Parathyroid adenoma (tissue), 2 donors: Measurements from ENCODE around the gene CLIC1.

ENCODE experiments used
- H2AFZ ChIP-seq: fragments of 300-600 bp; sonication (generic); one replicate; pipeline ENCODE4 v1.7.0; 2017; ENCODE audit warnings: antibody characterized with exemption, mild to moderate bottlenecking
- H3K27ac ChIP-seq: fragments of 300-600 bp; sonication (generic); one replicate; pipeline ENCODE4 v1.7.0; 2017
- H3K27me3 ChIP-seq: fragments of 300-600 bp; sonication (generic); one replicate; pipeline ENCODE4 v1.7.0; 2017; ENCODE audit warnings: low read length; ENCODE audit not compliant: control insufficient read depth, insufficient read depth
- H3K36me3 ChIP-seq: fragments of 300-600 bp; sonication (generic); one replicate; pipeline ENCODE4 v1.7.0; 2017; ENCODE audit warnings: low read length; ENCODE audit not compliant: control insufficient read depth, insufficient read depth
- H3K4me1 ChIP-seq: fragments of 300-600 bp; sonication (generic); one replicate; pipeline ENCODE4 v1.7.0; 2017; ENCODE audit warnings: control low read depth
- H3K4me2 ChIP-seq: fragments of 300-600 bp; sonication (generic); one replicate; pipeline ENCODE4 v1.7.0; 2017; ENCODE audit warnings: low read length
- H3K4me3 ChIP-seq: fragments of 300-600 bp; sonication (generic); one replicate; pipeline ENCODE4 v1.7.0; 2017; ENCODE audit warnings: low read depth, low read length
- H3K79me2 ChIP-seq: fragments of 300-600 bp; sonication (generic); one replicate; pipeline ENCODE4 v1.7.0; 2017; ENCODE audit warnings: control low read depth
- H3K9ac ChIP-seq: fragments of 300-600 bp; sonication (generic); one replicate; pipeline ENCODE4 v1.7.0; 2017; ENCODE audit warnings: mild to moderate bottlenecking
- H3K9me3 ChIP-seq: fragments of 300-600 bp; sonication (generic); one replicate; pipeline ENCODE4 v1.7.0; 2017; ENCODE audit warnings: low read length; ENCODE audit not compliant: control insufficient read depth
- CTCF ChIP-seq: fragments of 300-600 bp; sonication (generic); IDR thresholded peaks from one replicate; pipeline ENCODE4 v1.7.0; 2017; ENCODE audit warnings: antibody characterized with exemption, mild to moderate bottlenecking
- donor health status: primary hyperparathyroidism.

The CLIC1 gene

GRCh38 chr6:31697555-31697954 lies 38.8 kb downstream of the CLIC1 start:
- no peak for TF ChIP-seq CTCF
- Histone ChIP-seq H3K27ac (no peak overlapping the region), H3K4me2 (no peak overlapping the region), H2AFZ (no peak overlapping the region), H3K4me1 (peaks cover 10% of the 10 kb centered on the region), H3K36me3 (no peaks in the 10 kb centered on the region), H3K79me2 (peaks cover 9% of the 10 kb centered on the region), H3K9me3 (no peaks in the 10 kb centered on the region), H3K9ac (no peak overlapping the region), H3K27me3 (no peaks in the 10 kb centered on the region), H3K4me3 (no peak overlapping the region)

GRCh38 chr6:31693535-31693934 lies 42.8 kb downstream of the CLIC1 start:
- Histone ChIP-seq H3K79me2 (no peaks in the 10 kb centered on the region), H3K36me3 (no peaks in the 10 kb centered on the region), H3K27ac (no peak overlapping the region), H3K4me2 (no peak overlapping the region), H3K4me3 (no peak overlapping the region), H3K4me1 (no peaks in the 10 kb centered on the region), H3K27me3 (no peaks in the 10 kb centered on the region), H3K9me3 (no peaks in the 10 kb centered on the region), H2AFZ (no peak overlapping the region), H3K9ac (no peak overlapping the region)
- no peak for TF ChIP-seq CTCF

- Histone ChIP-seq H2AFZ (no peak overlapping the region), H3K79me2 (no peaks in the 10 kb centered on the region), H3K36me3 (no peaks in the 10 kb centered on the region), H3K4me2 (no peak overlapping the region), H3K4me1 (no peaks in the 10 kb centered on the region), H3K27ac (no peak overlapping the region), H3K27me3 (no peaks in the 10 kb centered on the region), H3K4me3 (no peak overlapping the region), H3K9me3 (no peaks in the 10 kb centered on the region), H3K9ac (no peak overlapping the region)
- no peak for TF ChIP-seq CTCF
These were observed 43.4 kb downstream of the CLIC1 start for GRCh38 chr6:31692886-31693285.

GRCh38 chr6:31692353-31692752 lies 44.0 kb downstream of the CLIC1 start:
- Histone ChIP-seq H2AFZ (no peak overlapping the region), H3K4me1 (no peaks in the 10 kb centered on the region), H3K79me2 (no peaks in the 10 kb centered on the region), H3K4me2 (no peak overlapping the region), H3K27me3 (no peaks in the 10 kb centered on the region), H3K27ac (no peak overlapping the region), H3K36me3 (no peaks in the 10 kb centered on the region), H3K9ac (no peak overlapping the region), H3K9me3 (no peaks in the 10 kb centered on the region), H3K4me3 (no peak overlapping the region)
- no peak for TF ChIP-seq CTCF

- Histone ChIP-seq H3K4me1 (no peaks in the 10 kb centered on the region), H3K4me3 (no peak overlapping the region), H3K9ac (no peak overlapping the region), H3K27ac (no peak overlapping the region), H3K36me3 (no peaks in the 10 kb centered on the region), H3K4me2 (no peak overlapping the region), H3K27me3 (no peaks in the 10 kb centered on the region), H3K9me3 (no peaks in the 10 kb centered on the region), H3K79me2 (no peaks in the 10 kb centered on the region), H2AFZ (no peak overlapping the region)
- TF ChIP-seq CTCF = no peak
These were observed 44.7 kb downstream of the CLIC1 start for GRCh38 chr6:31691564-31692108.
